Endometrium (tissue), 2 donors: Measurements from ENCODE around the gene SON.

Experiments used
- FAIRE-seq: peaks from 2 replicates; lab custom pipeline; 2012; peaks lifted over from hg19 to GRCh38; lab: Jason Lieb, UNC
- donor health status: control.
- donor health status: control.

SON gene

DNA sequence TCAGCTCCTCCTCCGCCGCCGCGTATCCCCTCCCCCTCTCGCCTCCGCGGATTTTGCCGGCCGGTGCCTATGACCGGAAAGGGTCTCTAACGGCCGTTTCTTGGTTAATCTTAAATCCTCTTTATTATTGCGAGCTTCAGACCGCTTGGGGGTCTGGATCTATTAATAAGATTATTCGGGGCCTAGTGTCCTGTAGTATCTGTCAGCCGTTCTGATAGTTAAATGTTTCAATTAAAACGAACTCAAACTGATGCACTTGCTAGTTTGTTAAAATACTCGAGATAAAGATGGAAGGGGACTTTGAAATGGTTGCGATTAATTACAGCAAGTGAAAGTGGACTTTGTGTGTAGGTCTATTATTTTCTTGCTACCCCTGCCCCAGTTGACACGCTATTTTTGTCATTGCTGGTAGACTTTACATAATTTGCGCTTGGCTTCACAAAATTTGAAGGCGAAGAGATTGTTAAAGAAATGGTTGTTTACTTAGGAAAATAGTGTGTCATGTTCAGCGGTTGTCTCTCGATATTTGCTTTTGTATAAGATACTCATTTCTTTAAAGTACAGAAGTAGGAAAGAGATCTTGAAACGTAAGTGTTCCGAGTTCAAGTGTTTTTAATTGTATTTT, 779 bp downstream of the SON start:
- no peak for FAIRE-seq

DNA sequence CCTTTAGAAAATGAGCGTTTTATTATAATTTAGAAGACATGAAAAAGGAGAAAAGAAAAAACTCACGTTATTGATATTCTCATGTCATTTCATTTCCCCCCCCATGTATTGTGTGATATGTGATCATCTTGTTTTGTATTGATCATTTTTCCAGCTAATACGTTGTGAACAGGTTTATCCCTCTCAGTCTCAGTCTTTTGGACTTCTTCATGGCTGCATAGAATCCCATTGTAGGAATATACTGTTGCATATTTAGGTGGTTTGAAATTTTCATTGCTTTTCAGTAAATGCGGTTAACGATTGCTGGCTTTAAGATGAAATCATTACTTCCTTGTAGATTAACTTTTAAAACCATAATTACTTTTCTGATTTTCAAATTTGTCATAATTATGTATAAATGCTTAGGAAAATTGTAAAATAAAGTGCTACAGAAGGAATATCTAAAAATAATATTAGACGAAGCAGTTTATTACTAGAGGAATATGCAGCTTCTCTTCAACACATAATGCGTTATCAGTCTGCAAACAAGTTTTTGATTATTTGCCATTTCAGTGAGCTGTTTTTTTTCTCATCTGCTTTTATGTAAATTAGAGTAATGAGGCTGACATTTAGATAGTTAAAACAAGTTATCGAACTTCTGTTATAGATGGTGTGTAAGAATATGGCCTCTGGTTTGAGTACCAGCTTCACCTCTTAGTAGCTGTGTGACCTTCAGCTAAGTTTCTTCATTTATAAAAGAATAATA, 1.8 kb downstream of the SON start:
- FAIRE-seq = peak; percentile 18

DNA sequence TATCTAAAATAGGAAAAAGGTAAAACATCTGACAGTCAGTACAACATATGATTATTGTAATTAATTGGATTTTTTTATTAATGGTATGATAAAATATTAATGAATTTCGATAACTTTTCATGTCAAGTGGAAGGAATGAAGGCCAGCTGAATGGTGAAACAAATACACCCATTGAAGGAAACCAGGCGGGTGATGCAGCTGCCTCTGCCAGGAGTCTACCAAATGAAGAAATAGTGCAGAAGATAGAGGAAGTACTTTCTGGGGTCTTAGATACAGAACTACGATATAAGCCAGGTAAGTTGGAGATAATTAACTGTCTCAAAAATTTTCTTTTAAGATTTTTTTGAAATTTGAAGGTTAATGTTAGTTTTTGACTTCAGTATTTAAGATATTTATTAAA, 3.2 kb downstream of the SON start:
- no peak for FAIRE-seq

DNA sequence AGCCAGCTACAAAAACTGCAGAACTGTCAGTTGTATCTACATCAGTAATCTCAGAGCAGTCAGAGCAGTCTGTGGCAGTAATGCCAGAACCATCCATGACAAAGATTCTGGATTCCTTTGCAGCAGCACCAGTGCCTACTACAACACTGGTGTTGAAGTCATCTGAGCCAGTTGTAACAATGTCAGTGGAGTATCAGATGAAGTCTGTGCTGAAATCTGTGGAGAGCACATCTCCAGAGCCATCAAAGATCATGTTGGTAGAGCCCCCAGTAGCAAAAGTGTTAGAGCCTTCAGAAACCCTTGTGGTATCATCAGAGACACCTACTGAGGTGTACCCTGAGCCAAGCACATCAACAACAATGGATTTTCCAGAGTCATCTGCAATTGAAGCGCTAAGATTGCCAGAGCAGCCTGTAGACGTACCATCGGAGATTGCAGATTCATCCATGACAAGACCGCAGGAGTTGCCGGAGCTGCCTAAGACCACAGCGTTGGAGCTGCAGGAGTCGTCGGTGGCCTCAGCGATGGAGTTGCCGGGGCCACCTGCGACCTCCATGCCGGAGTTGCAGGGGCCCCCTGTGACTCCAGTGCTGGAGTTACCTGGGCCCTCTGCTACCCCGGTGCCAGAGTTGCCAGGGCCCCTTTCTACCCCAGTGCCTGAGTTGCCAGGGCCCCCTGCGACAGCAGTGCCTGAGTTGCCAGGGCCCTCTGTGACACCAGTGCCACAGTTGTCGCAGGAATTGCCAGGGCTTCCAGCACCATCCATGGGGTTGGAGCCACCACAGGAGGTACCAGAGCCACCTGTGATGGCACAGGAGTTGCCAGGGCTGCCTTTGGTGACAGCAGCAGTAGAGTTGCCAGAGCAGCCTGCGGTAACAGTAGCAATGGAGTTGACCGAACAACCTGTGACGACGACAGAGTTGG, 7.3 kb downstream of the SON start:
- FAIRE-seq = no peak

DNA sequence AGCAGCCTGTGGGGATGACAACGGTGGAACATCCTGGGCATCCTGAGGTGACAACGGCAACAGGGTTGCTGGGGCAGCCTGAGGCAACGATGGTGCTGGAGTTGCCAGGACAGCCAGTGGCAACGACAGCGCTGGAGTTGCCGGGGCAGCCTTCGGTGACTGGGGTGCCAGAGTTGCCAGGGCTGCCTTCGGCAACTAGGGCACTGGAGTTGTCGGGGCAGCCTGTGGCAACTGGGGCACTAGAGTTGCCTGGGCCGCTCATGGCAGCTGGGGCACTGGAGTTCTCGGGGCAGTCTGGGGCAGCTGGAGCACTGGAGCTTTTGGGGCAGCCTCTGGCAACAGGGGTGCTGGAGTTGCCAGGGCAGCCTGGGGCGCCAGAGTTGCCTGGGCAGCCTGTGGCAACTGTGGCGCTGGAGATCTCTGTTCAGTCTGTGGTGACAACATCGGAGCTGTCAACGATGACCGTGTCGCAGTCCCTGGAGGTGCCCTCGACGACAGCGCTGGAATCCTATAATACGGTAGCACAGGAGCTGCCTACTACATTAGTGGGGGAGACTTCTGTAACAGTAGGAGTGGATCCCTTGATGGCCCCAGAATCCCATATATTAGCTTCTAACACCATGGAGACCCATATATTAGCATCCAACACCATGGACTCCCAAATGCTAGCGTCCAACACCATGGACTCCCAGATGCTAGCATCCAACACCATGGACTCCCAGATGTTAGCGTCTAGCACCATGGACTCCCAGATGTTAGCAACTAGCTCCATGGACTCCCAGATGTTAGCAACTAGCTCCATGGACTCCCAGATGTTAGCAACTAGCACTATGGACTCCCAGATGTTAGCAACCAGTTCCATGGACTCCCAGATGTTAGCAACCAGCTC, 8.2 kb downstream of the SON start:
- no peak for FAIRE-seq

DNA sequence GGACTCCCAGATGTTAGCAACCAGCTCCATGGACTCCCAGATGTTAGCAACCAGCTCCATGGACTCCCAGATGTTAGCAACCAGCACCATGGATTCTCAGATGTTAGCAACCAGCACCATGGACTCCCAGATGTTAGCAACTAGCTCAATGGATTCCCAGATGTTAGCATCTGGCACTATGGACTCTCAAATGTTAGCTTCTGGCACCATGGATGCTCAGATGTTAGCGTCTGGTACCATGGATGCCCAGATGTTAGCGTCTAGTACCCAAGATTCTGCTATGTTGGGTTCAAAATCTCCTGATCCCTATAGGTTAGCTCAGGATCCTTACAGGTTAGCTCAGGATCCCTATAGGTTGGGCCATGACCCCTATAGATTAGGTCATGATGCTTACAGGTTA, 8.8 kb downstream of the SON start:
- no peak for FAIRE-seq

- no peak for FAIRE-seq
These were observed 9.5 kb downstream of the SON start for GRCh38 chr21:33552093-33552998.

- FAIRE-seq = no peak
These were observed 10.3 kb downstream of the SON start for GRCh38 chr21:33552999-33553598.

DNA sequence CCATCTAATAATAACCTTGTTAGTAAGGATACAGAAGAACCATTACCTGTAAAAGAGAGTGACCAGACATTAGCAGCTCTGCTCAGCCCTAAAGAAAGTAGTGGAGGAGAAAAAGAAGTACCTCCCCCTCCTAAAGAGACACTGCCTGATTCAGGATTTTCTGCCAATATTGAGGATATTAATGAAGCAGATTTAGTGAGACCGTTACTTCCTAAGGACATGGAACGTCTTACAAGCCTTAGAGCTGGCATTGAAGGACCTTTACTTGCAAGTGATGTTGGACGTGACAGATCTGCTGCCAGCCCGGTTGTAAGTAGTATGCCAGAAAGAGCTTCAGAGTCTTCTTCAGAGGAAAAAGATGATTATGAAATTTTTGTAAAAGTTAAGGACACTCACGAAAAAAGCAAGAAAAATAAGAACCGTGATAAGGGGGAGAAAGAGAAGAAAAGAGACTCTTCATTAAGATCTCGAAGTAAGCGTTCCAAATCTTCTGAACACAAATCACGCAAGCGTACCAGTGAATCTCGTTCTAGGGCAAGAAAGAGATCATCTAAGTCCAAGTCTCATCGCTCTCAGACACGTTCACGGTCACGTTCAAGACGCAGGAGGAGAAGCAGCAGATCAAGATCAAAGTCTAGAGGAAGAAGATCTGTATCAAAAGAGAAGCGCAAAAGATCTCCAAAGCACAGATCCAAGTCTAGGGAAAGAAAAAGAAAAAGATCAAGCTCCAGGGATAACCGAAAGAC, 11.6 kb downstream of the SON start:
- no peak for FAIRE-seq

GRCh38 chr21:33554982-33555344, 12.1 kb downstream of the SON start:
- FAIRE-seq = no peak

- no peak for FAIRE-seq
These were observed 14.6 kb downstream of the SON start for GRCh38 chr21:33557447-33557846.

DNA sequence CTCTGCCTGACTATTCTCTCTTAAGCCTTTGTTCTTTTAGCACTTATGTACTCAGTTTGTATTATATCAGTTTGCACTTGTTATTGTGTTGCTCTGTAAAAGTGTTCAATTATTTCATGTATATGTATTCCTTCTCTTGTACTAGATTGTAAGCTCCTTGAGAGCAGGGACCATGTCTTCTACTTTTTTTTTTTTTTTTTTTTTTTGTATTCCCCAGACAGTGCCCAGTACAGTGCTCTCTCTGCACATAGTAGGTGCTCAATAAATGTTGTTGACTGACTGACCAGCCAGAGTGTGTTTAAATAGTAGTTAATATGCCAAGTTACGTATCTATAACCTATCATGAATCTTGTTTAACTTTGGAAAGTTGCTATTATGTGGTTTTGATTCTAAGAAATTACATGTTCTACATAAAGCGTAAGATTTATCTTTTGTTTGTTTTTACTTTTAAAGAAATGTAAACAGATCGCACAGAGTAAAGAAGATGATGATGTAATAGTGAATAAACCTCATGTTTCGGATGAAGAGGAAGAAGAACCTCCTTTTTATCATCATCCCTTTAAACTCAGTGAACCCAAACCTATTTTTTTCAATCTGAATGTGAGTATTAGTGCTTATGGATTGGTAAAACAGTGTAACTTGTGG, 16.1 kb downstream of the SON start:
- no peak for FAIRE-seq

- FAIRE-seq = no peak
These were observed 17.0 kb downstream of the SON start for GRCh38 chr21:33559813-33560212.

GRCh38 chr21:33560965-33561364, 18.1 kb downstream of the SON start:
- FAIRE-seq = no peak

- FAIRE-seq = no peak
These were observed 18.5 kb downstream of the SON start for GRCh38 chr21:33561373-33561772.

GRCh38 chr21:33562389-33562788, 19.6 kb downstream of the SON start:
- no peak for FAIRE-seq

GRCh38 chr21:33566514-33566913, 23.7 kb downstream of the SON start:
- no peak for FAIRE-seq

DNA sequence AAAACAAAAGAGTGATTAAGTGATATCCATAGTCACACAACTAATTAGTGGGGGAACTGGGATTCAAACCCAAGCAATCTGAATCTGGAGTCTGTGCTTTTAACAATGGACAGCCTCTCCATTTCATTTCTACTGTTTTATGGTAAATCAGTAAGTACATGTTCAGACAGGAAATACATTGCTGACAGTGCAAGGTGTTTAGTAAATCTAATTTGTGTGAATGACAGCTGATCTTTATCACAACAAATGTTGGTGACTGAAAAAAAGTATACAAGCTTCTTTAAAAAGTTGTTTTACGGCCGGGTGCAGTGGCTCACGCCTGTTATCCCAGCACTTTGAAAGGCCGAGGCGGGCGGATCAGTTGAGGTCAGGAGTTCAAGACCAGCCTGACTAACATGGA, 25.1 kb downstream of the SON start:
- no peak for FAIRE-seq

DNA sequence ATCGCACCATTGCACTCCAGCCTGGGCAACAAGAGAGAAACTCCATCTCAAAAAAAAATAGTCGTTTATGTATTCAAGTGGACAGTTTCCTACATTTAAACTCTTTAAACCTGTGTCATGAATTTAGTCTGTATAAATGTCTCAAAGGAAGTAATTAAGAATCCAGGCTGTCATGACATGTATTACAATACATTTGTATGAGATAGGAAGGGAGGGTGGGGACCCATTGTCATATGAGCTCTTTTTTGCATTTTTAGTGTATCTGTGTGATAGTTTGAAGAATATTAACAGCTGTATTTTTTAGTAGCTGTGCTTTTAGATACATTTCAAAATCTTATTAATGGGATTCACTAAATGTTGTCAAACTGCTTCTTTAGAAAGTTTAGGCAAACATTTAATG, 25.6 kb downstream of the SON start:
- FAIRE-seq = no peak
